Stimulated activated CD8-positive, alpha-beta memory T cell treated with anti-CD3 and anti-CD28 coated beads, Interleukin-15, amount 100 ng/mL, for 1 hour (primary cell): Measurements from ENCODE around the gene B3GAT1.

Source experiments
- DNase-seq: peaks from one replicate; pipeline ENCODE4 v3.0.0-alpha.2; 2020; ENCODE audit warnings: low read depth

The B3GAT1 gene

GRCh38 chr11:134390706-134391569 lies 21.1 kb downstream of the B3GAT1 start:
- DNase-seq: no peak

- DNase-seq: no peak
Measured at GRCh38 chr11:134389464-134390180, 22.4 kb downstream of the B3GAT1 start.

GRCh38 chr11:134388590-134388989 lies 23.5 kb downstream of the B3GAT1 start:
- DNase-seq: no peak

GRCh38 chr11:134387501-134387900 lies 24.5 kb downstream of the B3GAT1 start:
- no peak for DNase-seq

- DNase-seq: no peak
Measured at GRCh38 chr11:134386945-134387344, 25.1 kb downstream of the B3GAT1 start.

GRCh38 chr11:134385774-134386565 lies 26.1 kb downstream of the B3GAT1 start:
- DNase-seq: no peak

- DNase-seq: no peak
Measured at GRCh38 chr11:134385171-134385570, 26.9 kb downstream of the B3GAT1 start.

GRCh38 chr11:134384406-134384805 lies 27.6 kb downstream of the B3GAT1 start:
- DNase-seq: no peak

- no peak for DNase-seq
Measured at GRCh38 chr11:134383576-134384221, 28.3 kb downstream of the B3GAT1 start.

- no peak for DNase-seq
Measured at GRCh38 chr11:134382830-134383229, 29.2 kb downstream of the B3GAT1 start.

GRCh38 chr11:134382257-134382656 lies 29.8 kb downstream of the B3GAT1 start:
- no peak for DNase-seq

GRCh38 chr11:134380785-134381184 lies 31.3 kb downstream of the B3GAT1 start:
- DNase-seq: no peak

GRCh38 chr11:134380229-134380628 lies 31.8 kb downstream of the B3GAT1 start:
- no peak for DNase-seq

GRCh38 chr11:134379241-134379640 lies 32.8 kb downstream of the B3GAT1 start:
- DNase-seq: no peak

- no peak for DNase-seq
Measured at GRCh38 chr11:134377876-134378275, 34.2 kb downstream of the B3GAT1 start.

- DNase-seq: no peak
Measured at GRCh38 chr11:134376150-134376921, 35.7 kb downstream of the B3GAT1 start.

- DNase-seq: no peak
Measured at GRCh38 chr11:134374891-134375550, 37.0 kb downstream of the B3GAT1 start.

- no peak for DNase-seq
Measured at GRCh38 chr11:134374171-134374570, 37.9 kb downstream of the B3GAT1 start.

- DNase-seq: no peak
Measured at GRCh38 chr11:134373591-134374052, 38.4 kb downstream of the B3GAT1 start.

- DNase-seq: no peak
Measured at GRCh38 chr11:134372961-134373360, 39.1 kb downstream of the B3GAT1 start.

GRCh38 chr11:134372536-134372935 lies 39.5 kb downstream of the B3GAT1 start:
- DNase-seq: no peak
